ENCODE data around the gene MARCHF9.

DNA sequence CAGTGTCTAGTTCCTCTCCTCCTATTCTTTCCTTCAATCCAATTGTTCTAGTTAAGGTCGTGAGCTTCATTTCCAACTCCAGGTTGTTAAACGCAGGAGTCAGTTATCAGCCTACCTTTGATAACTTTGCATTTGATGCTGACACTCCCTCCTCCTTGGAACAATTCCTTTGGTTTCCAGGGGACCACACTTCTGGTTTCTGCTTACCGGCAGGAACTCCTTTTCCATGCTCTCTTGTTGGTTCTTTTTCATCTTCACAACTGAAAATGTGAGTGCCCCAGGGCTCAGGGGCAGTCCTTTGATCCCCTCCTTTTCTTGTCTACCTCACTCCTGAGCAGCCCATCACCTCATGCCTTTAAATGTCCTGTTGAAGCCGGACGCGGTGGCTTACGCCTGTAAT lies 22.5 kb downstream of the MARCHF9 start:
- TF ChIP-seq EZH2 (IDR thresholded peaks at IDR 0.05), result no peak
- TF ChIP-seq POLR2AphosphoS5 (IDR thresholded peaks at IDR 0.05; ENCODE audit: borderline replicate concordance, low read depth, low read length), result no peak
- TF ChIP-seq FOXP2 (optimal IDR thresholded peaks at IDR 0.05; ENCODE audit: control extremely low read depth, extremely low read length, insufficient read depth), result no peak
